Smooth muscle cell of the brain vasculature (primary cell): ENCODE data around the gene BORCS6.

ENCODE experiments used
- DNase-seq: peaks from one replicate; pipeline ENCODE4 v3.0.0-alpha.2; 2012; ENCODE audit warnings: low read depth, low spot score

The BORCS6 gene

DNA sequence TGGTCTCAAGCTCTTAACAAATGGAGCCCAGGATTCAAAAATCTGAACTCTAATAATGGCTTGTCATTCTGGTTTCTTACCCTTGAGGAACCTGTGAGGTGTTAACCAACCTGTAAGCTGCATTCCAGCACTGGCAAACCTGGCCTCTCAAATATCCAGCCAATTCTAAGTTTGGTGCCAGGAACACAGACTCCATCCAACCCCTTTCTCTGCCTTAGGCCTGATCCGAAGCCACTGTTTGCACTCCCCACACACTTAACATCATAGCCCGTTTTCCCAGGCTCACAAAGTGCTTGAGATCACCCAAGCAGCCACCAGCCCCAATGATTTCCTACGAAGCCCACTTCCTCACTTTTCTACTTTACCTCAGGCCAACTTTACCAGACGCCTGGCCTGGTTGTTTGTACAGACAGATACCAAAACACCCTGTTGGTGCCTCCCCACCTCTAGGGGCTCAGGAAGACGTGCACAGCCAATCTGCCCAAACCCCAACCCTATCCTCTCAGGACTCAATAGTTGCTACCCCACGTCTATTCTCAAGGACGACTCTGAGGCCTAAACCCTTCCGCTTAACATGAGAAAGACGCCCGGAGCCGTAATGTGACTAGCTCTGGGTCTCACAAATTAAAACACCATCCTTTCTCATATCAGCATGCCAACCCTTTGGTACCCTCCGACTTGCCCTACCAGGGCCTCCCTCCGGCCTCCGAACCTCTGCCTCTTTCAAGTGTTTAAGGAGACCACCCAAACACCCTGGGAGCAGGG, 34.6 kb downstream of the BORCS6 start:
- DNase-seq = no peak

DNA sequence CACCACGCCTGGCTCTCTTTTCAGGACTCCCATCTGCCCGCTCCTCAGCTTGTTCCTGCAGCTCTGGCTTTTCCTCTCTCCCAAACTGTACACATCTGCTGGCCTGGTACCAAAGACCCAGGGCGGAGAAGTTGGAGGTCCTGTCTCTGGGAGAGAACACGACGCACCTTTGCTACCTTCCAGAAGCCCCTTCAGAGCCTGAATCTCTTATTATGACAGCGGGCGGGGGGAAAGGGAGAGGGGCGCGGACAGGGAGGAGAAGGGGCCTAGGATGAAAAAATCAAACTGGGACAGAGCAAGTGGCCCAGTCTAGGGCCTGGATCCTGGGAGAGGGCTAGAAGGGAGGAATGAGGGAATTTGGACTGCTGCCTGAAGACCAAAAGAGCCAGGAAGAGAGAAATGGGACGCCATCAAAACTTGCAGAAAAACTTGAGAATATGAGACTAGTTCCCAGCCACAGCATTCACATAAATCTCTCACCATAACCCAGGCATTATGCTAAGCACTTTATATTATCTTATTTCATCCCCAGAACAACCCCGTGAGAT, 35.3 kb downstream of the BORCS6 start:
- DNase-seq = no peak

DNA sequence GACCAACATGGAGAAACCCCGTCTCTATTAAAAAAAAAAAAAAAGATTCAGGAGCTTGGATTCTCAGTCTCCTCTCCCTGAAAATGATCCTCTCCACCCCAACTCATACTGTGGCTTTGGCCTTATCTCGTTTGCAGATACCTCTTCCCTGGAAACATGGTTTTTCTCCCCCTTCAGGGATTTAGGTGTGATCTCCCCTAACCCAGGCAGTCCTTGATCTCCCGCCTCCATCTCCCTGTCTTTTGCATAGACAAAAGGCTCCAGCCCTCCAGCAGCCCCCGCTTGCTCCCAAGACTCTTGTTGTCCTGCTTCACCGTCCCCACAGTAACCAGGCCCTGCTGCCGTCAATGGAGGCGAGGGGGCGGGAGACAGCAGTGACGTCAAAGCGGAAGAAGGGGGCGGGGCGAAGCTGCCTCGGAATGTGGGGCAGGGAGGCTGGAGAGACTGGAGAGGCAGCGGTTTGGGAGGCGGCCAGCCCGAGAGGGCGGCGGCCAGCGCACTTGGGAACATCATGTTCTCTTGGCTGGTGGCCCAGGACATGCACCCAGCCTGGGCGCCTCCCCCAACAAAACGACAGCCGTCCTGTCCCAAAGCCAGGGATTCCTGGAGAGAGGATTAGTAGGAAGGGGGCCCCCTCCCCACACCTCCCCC, 35.9 kb downstream of the BORCS6 start:
- peak; percentile 99 for DNase-seq

DNA sequence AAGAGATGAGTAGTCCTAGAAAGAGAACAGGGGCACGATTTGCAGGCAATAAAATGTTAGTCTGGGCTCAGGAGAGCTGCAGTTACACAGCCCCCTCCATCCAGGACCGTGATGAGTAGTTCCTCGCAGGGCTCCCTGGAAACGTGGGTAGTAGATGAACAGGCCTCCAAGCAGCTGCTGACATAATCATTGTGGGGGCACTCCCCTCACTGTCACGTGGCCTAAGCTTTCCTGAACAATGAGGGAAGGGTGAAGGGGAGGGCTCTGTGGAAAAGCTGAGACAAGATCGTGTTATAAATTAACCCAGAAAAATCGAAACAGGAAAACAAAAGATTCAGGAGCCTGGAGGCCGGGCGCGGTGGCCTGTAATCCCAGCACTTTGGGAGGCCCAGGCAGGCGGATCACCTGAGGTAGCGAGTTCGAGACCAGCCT, 36.4 kb downstream of the BORCS6 start:
- no peak for DNase-seq

DNA sequence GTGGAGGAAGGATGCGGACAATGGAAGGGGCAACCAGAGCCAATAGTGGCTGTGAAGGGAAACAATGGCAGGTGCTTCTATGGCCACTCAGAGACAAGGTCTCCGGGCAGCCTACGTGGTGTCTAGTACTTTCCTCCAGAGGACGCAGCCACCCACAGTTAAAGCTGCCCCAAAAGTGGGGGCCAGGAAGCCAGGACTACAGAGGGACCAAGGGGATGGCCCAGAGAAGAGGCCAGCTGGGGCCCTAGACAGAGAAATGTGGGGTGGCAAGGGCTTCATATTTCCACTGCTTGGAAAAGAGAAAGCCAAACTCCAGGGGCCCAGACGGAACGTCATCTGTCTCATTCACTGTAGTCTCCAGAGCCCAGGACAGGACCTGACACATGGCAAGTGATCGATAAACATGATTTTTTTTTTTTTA, 36.9 kb downstream of the BORCS6 start:
- no peak for DNase-seq

DNA sequence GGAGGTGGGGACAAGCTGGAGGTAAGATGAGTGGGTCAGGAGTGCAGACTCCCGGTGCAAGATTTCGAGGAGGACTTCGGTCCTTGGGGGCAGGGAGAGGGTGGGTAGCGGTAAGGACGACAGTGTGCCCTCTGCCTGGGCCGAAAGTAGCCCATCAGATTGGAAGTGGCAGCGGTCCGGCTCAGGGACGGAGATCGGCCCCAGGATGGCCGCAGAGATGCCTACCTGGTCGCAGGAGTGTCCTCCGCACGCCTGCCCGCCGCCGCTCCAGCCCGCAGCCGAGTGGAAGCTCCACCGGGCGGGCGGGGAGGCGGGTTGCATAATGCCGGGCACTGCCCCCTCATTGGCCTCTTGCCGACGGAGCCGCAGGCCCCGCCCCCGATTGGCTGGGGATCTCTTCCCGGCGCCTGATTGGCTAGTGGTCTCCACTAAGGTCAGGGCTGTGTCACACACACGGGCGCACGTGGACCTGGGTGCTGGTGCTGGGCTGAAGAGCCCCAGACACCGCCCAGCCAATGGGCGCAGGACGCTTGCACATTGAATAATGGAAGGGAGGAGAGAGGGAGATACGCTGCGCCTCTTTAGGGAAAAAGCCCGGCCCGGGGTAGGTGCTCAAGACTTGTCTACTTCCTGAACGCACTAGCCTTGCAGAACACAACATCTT, 37.7 kb downstream of the BORCS6 start, which contains the start of gene PER1:
Gene PER1 (minus strand): TSS at position 293 of the 664 bp plus-strand sequence. CDS start 1,698 bp downstream, outside the sequence.
- DNase-seq = no peak

DNA sequence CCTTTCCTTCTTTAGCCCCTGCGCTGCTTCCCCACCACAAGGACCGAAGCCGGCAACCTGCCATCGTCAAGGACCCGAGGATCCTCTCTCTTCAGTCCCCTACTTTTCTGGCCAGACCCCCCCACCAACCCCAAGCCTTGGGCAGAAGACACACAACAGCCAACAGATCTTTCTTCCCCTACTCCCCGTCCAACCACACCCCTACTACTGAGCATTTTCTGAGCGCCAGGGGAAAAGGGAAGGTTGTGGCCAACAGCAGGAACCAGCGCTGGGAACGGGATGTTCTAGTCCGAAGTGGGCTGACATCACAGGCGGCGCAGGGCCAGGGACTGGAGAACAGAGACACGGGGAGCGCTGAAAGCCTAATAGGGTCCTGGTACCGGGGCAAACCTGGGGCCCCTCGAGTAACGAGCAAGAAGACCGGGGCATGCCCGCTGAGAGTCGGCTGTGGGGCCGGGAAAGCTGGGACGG, 38.3 kb downstream of the BORCS6 start:
- DNase-seq = no peak

DNA sequence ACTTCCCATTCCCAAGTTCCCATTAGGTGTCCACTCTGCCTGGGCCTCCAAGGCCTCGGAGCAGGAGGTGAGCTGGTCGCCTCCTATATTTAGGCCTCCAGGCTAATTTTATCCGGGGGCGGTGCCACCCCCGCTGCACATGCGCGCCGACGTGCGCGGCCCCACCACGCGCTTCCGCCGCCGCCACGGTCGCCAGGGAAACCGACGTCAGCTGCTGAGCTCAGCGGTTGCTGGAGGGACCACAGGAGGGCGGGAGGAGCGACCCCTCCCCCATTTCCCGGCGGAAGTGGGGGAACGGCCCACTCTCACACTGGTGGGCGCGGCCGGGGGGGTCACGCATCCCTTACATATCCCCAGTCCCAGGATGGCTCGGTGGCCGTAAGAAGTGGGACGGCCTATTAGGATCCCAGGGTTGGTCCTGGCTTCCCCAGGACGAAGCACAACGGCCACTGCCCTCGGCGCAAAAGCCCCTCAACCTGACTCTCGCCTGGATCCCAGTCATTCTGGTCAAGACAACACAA, 38.8 kb downstream of the BORCS6 start:
- DNase-seq = no peak

DNA sequence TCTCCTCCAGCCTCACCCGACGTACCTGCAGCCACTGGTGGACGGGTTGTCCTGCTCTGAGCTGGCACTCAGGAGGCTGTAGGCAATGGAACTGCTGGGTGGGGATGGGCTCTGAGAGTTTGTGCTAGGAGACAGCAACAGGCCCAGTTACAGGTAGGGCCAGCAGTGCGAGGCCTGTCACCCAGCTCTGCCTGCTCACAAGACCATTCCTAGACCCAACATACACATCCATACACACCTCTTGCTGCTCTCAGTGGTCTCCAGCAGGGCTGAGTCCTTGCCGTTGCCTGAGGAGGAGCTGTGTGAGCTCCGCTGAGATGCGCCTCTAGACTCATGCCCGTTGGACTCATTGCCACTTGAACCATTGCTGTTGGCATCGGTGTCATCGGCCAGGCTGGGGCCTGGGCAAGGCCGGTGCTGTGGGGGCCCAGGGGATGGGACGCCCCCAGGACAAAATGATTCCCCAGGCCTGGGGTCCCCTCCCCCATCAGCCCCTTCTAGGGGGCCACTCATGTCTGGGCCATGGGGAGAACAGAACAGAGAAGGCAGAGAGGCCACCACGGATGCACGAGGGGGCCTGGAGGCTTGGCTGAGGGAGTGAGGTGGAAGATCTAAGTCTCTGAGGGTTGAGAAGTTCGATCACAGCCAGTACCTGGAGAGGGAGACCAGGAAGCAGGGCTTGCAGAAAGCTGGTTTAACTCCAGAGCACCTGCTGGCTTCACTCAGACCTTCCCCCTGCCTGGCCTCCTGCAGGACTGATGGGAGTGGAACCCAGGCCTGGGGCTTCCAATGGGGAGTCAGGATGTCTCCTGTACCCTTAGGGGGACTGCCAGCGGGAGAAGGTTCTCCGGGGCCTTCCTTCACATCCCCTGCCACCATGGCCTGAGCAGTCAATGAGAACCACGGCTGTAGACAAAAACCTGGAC, 39.5 kb downstream of the BORCS6 start:
- no peak for DNase-seq

DNA sequence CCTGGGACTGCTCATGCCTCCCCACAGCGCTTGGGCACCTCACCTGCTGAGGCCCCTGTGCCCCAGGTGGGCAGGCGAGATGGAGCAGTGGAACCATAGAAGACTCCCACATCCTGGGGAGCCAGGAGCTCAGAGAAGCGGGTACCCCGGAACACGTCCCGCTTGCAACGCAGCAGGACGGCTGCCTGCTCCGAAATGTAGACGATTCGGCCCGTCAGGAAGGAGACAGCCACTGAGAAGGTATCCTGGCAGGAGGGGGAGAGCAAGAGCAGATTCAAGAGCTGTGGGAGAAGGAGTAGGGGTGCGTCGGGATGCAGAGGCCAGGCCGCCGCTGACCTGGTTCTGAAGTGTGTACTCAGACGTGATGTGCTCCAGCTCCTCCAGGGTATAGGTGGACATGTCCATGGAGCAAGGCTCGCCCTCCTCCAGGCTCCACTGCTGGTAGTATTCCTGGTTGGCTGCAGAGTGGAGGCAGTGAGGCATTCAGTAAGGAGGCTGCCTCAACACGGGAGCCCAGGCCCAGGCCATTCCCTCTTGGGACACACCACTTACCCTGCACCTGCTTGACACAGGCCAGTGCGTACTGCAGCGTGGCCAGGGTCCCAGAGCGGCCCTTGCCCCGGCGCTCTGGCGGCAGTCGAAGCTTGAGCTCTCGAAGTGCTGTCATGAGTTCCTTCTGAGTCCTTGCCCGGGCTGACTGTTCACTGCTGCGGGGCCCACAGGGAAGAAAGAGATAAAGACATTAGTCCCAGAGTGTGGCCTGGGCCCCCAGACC, 40.4 kb downstream of the BORCS6 start:
- no peak for DNase-seq

DNA sequence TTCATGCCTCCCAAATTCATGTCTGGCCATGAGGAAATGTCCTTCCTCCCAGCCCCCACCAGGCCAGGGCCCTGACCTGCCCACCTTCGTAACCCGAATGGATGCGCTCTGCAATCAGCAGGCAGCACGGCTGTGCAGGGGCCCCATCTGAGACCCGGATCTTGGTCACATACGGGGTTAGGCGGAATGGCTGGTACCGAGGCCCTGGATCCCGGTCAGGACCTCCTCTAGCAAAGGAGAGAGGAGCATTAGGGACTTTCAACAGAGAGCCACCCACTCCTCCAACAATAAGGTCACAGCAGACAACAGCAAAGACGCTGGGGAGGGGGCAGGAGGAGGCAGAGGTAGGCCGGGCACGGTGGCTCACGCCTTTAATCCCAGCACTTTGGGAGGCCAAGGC, 41.4 kb downstream of the BORCS6 start:
- DNase-seq = no peak

DNA sequence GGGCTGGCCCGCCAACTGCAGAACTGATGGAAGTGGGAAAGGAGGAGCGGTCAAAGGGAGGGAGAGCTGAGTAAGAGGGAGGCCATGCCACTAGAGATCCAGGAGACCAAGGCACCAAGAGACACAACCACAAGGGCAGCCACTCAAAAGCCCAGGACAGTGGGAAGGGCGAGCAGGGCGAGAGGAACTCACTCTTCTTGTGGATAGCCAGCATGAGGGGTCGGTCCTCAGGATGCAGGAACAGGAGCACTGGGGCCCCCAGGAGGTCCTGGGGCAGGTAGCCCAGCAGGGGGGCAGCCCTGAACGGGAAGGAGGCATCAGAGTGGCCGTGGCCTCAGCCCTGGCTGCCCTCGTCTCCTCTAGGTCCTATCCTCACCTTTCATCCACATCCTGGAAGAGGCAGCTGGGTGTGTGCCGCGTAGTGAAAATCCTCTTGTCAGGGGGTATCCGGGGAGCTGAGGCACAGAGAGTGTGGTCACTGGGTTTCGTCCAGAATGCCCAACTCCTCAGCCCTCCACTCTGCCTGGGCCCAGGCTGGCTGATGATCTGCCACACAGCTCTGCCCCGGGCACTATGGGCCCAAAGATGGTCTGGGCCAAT, 42.1 kb downstream of the BORCS6 start:
- no peak for DNase-seq

DNA sequence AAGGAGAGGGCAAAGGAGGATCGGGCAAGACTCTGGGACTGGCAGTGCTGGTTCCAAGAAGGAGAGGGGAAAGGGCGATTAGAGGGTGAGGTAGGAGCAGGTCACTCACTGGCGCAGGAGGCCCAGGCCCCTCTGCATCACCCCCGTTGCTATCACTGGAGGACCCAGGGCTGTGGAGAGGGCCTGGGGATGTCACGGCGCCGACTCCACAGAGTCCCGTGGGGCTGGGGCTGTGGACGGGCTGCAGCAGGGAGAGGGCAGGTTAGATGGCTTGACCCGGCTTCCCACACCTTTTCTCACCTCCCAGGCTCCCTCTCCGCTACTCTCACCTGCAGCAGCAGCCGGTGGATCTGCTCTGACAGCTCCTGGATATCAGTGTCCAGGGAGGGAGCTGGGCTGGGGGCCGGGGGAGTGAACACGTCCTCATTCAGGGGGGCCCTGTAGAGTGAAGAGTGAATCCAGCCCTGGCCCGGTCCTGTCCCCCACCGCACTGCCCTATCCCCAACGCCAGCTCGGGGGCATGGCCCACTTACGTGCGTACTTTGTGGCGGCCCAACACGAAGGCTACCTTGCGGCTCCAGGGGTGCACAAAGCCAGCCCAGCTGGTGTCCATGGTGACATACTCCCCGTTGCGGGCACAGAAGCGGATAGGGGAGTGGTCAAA, 42.7 kb downstream of the BORCS6 start:
- DNase-seq = no peak

DNA sequence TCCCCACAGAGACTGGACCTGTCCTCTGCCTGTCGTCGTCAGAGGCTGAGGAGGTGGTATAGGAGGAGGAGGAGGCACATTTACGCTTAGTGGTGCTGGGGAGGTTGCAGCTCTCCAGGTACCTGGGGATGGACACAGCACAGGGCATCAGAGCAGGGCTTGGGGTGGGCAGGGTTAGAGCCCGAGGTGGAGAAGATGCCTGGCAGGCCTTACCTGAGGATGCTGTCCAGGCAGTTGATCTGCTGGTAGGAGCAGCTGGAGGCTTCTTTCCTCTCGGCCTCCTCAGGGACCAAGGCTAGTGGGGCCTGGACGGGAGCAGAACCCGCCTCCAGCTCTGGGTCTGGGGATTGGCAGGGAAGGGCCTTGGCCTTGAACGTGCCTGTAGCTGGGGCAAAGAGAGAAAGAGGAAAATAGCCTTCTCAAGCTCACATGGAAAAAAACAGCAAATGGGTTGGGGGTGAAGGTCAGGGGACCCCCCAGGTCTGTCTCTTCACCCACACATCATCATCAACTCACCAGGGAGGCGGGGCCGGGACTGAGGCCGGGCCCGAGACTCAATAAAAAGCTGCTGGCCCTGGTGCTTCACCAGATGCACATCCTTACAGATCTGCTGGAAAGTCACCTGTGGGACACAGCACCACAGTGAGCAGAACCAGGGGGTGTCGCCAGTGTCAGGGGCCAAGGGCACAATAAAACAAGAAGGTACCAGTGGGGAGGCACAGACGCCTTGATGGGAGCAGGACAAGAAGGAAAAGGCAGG, 43.4 kb downstream of the BORCS6 start:
- no peak for DNase-seq

DNA sequence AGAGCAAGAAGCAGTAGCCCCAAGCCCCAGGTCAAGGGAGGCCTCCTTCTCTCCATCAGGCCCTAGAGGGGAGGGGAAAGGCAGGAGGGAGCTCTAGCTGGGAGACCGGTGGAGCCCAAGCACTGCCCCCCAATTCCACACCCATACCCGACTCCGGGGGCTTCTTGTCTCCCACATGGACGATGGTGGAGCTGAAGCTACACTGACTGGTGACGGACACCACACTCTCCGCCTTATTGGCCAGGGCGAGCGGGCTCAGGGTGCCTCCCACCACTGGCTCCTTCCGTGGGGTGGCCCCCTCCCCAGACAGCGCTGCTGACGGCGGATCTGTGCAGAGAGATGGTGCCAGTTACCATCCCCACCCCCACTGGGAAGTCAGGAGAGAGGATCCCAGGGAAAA, 44.2 kb downstream of the BORCS6 start:
- DNase-seq = no peak

DNA sequence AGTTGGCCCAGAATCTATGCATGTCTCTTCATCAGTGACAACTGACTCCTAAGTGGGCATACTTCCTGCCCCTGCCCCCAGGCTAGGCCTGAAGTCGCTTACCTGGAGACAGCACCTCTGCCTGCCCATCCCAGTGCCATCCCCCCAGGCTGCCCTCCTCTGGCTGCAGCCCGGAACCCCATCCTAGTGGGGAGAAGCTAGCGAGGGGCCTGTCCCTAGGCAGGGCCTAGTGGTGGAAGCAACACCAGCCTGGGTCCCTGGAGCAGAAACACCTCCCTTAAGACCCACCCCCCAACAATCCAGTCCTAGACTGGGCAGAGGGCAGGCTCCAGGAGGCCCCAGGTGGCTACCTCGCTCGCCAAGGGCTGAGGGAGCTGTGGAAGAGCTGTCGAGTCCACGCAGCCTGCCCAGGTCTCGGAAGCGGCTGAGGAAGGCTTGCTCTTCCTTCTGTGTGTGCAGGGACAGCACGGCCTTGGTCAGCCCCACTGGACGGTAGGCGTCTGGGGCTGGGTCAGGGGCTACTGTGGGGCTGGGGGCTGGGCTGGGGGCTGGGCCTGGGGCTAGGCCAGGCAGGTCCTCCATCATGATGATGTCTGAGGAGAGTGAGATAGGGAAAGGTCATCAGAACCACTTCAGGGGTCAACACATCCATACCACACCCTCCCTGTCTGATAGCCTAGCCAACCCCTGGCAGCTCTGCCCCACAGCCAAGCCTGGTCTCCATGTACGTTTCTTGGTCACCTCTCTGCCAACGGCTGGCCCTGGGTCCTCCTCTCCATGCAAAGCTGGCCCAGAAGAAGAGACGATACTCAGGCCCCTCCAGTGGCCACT, 45.4 kb downstream of the BORCS6 start:
- no peak for DNase-seq

DNA sequence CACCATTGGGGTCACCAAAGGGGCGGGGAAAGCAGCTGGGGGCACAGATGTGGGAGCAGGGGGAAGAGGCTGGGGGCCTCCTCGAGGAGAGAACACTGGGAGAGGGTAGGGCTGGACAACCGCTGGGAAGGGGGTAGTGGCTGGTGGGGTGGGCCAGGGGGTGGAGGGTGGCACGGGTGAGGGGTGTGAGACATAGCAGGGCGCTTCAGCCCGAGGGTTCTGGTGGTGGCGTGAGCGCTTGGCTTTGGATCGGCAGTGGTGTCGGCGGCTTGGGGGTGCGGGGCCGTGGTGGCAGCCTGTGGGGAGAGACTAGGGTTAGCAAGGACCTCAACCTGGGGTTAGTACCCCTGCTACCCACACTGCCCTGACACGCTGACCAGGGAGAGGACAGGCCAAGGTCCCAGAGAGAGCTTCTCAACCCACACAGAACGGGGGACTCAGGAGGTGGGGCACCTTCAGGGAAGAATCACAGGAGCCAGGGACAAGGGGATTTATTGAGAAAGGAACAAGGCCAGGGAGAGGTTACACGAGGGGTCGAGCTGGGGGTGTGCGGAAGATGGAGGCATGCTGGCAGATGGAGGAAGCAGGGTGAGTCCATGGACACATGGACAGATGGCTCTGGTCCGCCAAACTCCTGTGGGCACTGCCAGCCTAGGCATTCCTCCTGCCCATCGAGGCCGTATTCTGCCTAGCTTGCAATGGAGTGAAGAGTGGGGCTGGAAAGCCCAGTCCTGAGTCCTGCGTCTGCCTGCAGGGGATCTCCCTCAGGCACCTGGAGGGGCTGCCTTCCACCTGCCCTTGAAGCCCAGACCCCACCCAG, 46.2 kb downstream of the BORCS6 start:
- no peak for DNase-seq
